Hepatocyte (in vitro differentiated cells): ENCODE measurements around the gene SWSAP1. TPM values are rescaled to one million over a fixed set of nuclear protein-coding genes. Genes with fewer than 3 reads are reported as not detected.
A peak's percentile ranks its signal among the peaks of the same experiment; 100 is the strongest.

Experiments
- DNase-seq: peaks from one replicate; pipeline ENCODE4 v3.0.0-alpha.2; 2016; ENCODE audit warnings: low spot score
- H2AFZ ChIP-seq: fragments of 200-600 bp; sonication (generic); 2 replicates; pipeline ENCODE4 v1.6.0; 2016; ENCODE audit warnings: antibody characterized with exemption, mild to moderate bottlenecking
- H3K27ac ChIP-seq: fragments of 200-600 bp; sonication (generic); 2 replicates; pipeline ENCODE4 v1.5.1; 2016; ENCODE audit warnings: mild to moderate bottlenecking
- H3K27me3 ChIP-seq: fragments of 200-600 bp; sonication (generic); 2 replicates; pipeline ENCODE4 v1.6.1; 2016
- H3K36me3 ChIP-seq: fragments of 200-600 bp; sonication (generic); replicated peaks from 2 replicates; pipeline ENCODE4 v1.5.1; 2016; ENCODE audit warnings: low read depth; ENCODE audit not compliant: insufficient read depth
- H3K4me1 ChIP-seq: fragments of 200-600 bp; sonication (generic); 2 replicates; pipeline ENCODE4 v1.5.1; 2016; ENCODE audit warnings: mild to moderate bottlenecking, moderate library complexity; ENCODE audit not compliant: insufficient read depth
- H3K4me2 ChIP-seq: fragments of 200-600 bp; sonication (generic); 2 replicates; pipeline ENCODE4 v1.6.0; 2016
- H3K4me3 ChIP-seq: fragments of 200-600 bp; sonication (generic); 2 replicates; pipeline ENCODE4 v1.5.1; 2016; ENCODE audit warnings: mild to moderate bottlenecking
- H3K79me2 ChIP-seq: fragments of 200-600 bp; sonication (generic); 2 replicates; pipeline ENCODE4 v1.6.0; 2017; ENCODE audit warnings: mild to moderate bottlenecking
- H3K9me2 ChIP-seq: fragments of 200-600 bp; sonication (generic); replicated peaks from 2 replicates; pipeline ENCODE4 v1.6.0; 2017; ENCODE audit warnings: mild to moderate bottlenecking; ENCODE audit not compliant: insufficient read depth
- H3K9me3 ChIP-seq: fragments of 200-600 bp; sonication (generic); 2 replicates; pipeline ENCODE4 v1.5.1; 2016; ENCODE audit warnings: low read depth, mild to moderate bottlenecking
- H4K20me1 ChIP-seq: fragments of 200-600 bp; sonication (generic); 2 replicates; pipeline ENCODE4 v1.6.0; 2016; ENCODE audit warnings: mild to moderate bottlenecking; ENCODE audit not compliant: insufficient read depth, poor library complexity, severe bottlenecking
- CTCF ChIP-seq: fragments of 200-600 bp; sonication (generic); IDR thresholded peaks from 2 replicates; pipeline ENCODE4 v1.5.1; 2016; ENCODE audit warnings: antibody characterized with exemption, mild to moderate bottlenecking; ENCODE audit not compliant: poor library complexity
- EZH2 ChIP-seq: fragments of 200-600 bp; sonication (generic); IDR thresholded peaks from 2 replicates; pipeline ENCODE4 v1.6.1; 2016; ENCODE audit warnings: antibody characterized with exemption, mild to moderate bottlenecking, borderline replicate concordance
- EZH2phosphoT487 ChIP-seq: fragments of 200-600 bp; sonication (generic); IDR thresholded peaks from one replicate; pipeline ENCODE4 v1.6.1; 2018; ENCODE audit warnings: antibody characterized with exemption, mild to moderate bottlenecking, low read depth, moderate library complexity; ENCODE audit not compliant: unreplicated experiment, severe bottlenecking
- WGBS: methylation state at CpG from one replicate; pipeline ENCODE4 v1.1.6; 2016; ENCODE audit warnings: low lambda C conversion rate; ENCODE audit errors: missing lambda C conversion rate; 5-methylcytosine and 5-hydroxymethylcytosine counted together
- polyA plus RNA-seq: library from polyadenylated mRNA; unstranded; fragments of >200 nt; fragmentation: Nextera tagmentation; extraction: Ambion mirVana; gene quantifications from 2 replicates; pipeline ENCODE4 v1.2.1, GENCODE V29; 2016
- total RNA-seq: library from RNA; depleted of rRNA; stranded (reverse); fragments of >200 nt; gene quantifications from 2 replicates; pipeline ENCODE4 v1.2.3, GENCODE V29; 2014

SWSAP1 gene
- total and polyA plus RNA-seq, 2 experiments from 2014 or later = 2.2 to 4.0 TPM

DNA sequence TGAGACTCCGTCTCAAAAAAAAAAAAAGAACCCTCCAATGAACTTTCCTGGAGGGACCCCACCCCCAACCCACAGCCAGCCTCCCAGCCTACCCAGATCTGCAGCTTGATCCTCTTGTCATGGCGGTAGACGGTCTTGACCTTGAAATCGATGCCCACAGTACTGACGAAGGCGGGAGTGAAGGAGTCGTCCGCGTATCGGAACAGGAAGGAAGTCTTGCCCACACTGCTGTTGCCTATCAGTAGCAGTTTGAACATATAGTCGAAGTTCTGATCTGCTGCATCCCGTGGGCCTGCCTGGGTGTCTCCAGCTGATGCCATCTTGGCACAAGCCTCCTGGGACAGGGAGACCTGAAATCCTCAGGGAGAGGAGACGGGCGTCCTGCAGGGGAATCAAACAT is 37.4 kb upstream of the SWSAP1 start:
- Histone ChIP-seq H3K4me2 (peak overlapping the region; percentile 89), H3K79me2 (peaks cover 46% of the 10 kb centered on the region), H2AFZ (no peak overlapping the region), H3K36me3 (no peaks in the 10 kb centered on the region), H4K20me1 (peaks cover 4% of the 10 kb centered on the region), H3K9me2 (no peaks in the 10 kb centered on the region), H3K27ac (peak overlapping the region; percentile 83), H3K4me3 (no peak overlapping the region), H3K4me1 (peaks cover 5% of the 10 kb centered on the region), H3K9me3 (no peaks in the 10 kb centered on the region), H3K27me3 (no peaks in the 10 kb centered on the region)
- TF ChIP-seq EZH2 = no peak
- no peak for TF ChIP-seq EZH2phosphoT487
- no peak for TF ChIP-seq CTCF
- peak; percentile 5 for DNase-seq
- 96% methylated on average over 14 of the region's 14 CpGs for WGBS

GRCh38 chr19:11338121-11338520 is 36.3 kb upstream of the SWSAP1 start:
- H3K36me3 ChIP-seq = no peaks in the 10 kb centered on the region
- peak; percentile 58 for DNase-seq
- peak overlapping the region; percentile 83 for H3K27ac ChIP-seq
- no peaks in the 10 kb centered on the region for H3K9me3 ChIP-seq
- H3K4me2 ChIP-seq = peak overlapping the region; percentile 89
- no peaks in the 10 kb centered on the region for H3K9me2 ChIP-seq
- WGBS = 65% methylated on average over 7 of the region's 7 CpGs
- no peaks in the 10 kb centered on the region for H3K27me3 ChIP-seq
- peaks cover 4% of the 10 kb centered on the region for H4K20me1 ChIP-seq
- H3K79me2 ChIP-seq = peaks cover 46% of the 10 kb centered on the region
- H3K4me1 ChIP-seq = peaks cover 5% of the 10 kb centered on the region
- H3K4me3 ChIP-seq = peak overlapping the region; percentile 93
- no peak overlapping the region for H2AFZ ChIP-seq
- no peak for TF ChIP-seq CTCF
- no peak for TF ChIP-seq EZH2
- no peak for TF ChIP-seq EZH2phosphoT487

- no peak for TF ChIP-seq EZH2
- TF ChIP-seq CTCF = no peak
- no peak for TF ChIP-seq EZH2phosphoT487
- Histone ChIP-seq H3K4me2 (peak overlapping the region; percentile 89), H3K9me2 (no peaks in the 10 kb centered on the region), H3K4me3 (peak overlapping the region; percentile 93), H3K79me2 (peaks cover 46% of the 10 kb centered on the region), H3K36me3 (no peaks in the 10 kb centered on the region), H3K4me1 (peaks cover 5% of the 10 kb centered on the region), H3K27me3 (no peaks in the 10 kb centered on the region), H4K20me1 (peaks cover 4% of the 10 kb centered on the region), H3K27ac (peak overlapping the region; percentile 83), H2AFZ (peak overlapping the region; percentile 58), H3K9me3 (no peaks in the 10 kb centered on the region)
- WGBS = 24% methylated on average over 21 of the region's 21 CpGs
- DNase-seq = peak; percentile 40
These were observed 35.8 kb upstream of the SWSAP1 start for GRCh38 chr19:11338569-11339253.
